ENCODE measurements around the gene RLN3. TPM values are rescaled to one million over a fixed set of nuclear protein-coding genes. Genes with fewer than 3 reads are reported as not detected.
"Not testable (repeated sequence)": the region's sequence is repeated elsewhere in the genome, so short reads cannot be mapped to it uniquely, and the experiment has no call there.

RLN3 gene
- total RNA-seq, 2 donors from 2014 or later, result not detected

GRCh38 chr19:14047866-14048265 lies 19.9 kb downstream of the RLN3 start:
- H3K36me3 Mint-ChIP-seq; H3K4me3 Mint-ChIP-seq; H3K27ac Mint-ChIP-seq; DNase-seq (ENCODE audit: low spot score); H3K9me3 Mint-ChIP-seq; H3K27me3 Mint-ChIP-seq; H3K4me1 Mint-ChIP-seq (ENCODE audit: low read depth in 2 of 2); ATAC-seq: not testable (repeated sequence)

- Mint-ChIP-seq H3K27ac (no peak overlapping the region), H3K4me1 (ENCODE audit: low read depth in 2 of 2) (peaks cover 4 to 5% of the 10 kb centered on the region in 2 donors), H3K9me3 (no peaks in the 10 kb centered on the region), H3K4me3 (no peak overlapping the region), H3K27me3 (no peaks in the 10 kb centered on the region), H3K36me3 (peaks cover 4% of the 10 kb centered on the region)
- ATAC-seq (peak; percentile 82 to 85), DNase-seq (ENCODE audit: low spot score) (peak; percentile 79)
Measured at GRCh38 chr19:14048443-14049153, 20.6 kb downstream of the RLN3 start.

GRCh38 chr19:14050512-14050911 lies 22.6 kb downstream of the RLN3 start:
- ATAC-seq (no peak), DNase-seq (ENCODE audit: low spot score) (no peak)
- Mint-ChIP-seq H3K4me3 (no peak overlapping the region), H3K4me1 (ENCODE audit: low read depth in 2 of 2) (peaks cover 4 to 5% of the 10 kb centered on the region in 2 donors), H3K27ac (no peak overlapping the region), H3K36me3 (peaks cover 4% of the 10 kb centered on the region), H3K27me3 (no peaks in the 10 kb centered on the region), H3K9me3 (no peaks in the 10 kb centered on the region)

GRCh38 chr19:14050961-14051360 lies 23.0 kb downstream of the RLN3 start:
- not testable (repeated sequence) for H3K27me3 Mint-ChIP-seq; H3K4me3 Mint-ChIP-seq; ATAC-seq; H3K9me3 Mint-ChIP-seq; H3K36me3 Mint-ChIP-seq; H3K4me1 Mint-ChIP-seq (ENCODE audit: low read depth in 2 of 2); H3K27ac Mint-ChIP-seq; DNase-seq (ENCODE audit: low spot score)

- ATAC-seq (peak in 1 of 2 donors; percentile 14), DNase-seq (ENCODE audit: low spot score) (no peak)
- Mint-ChIP-seq H3K4me3 (no peak overlapping the region), H3K27me3 (no peaks in the 10 kb centered on the region), H3K4me1 (ENCODE audit: low read depth in 2 of 2) (peaks cover 4 to 5% of the 10 kb centered on the region in 2 donors), H3K27ac (no peak overlapping the region), H3K36me3 (peaks cover 4% of the 10 kb centered on the region), H3K9me3 (no peaks in the 10 kb centered on the region)
Measured at GRCh38 chr19:14051980-14052379, 24.0 kb downstream of the RLN3 start.

- no peaks in the 10 kb centered on the region for H3K9me3 Mint-ChIP-seq
- no peaks in the 10 kb centered on the region for H3K27me3 Mint-ChIP-seq
- no peak overlapping the region for H3K27ac Mint-ChIP-seq
- DNase-seq (ENCODE audit: low spot score), result no peak
- H3K36me3 Mint-ChIP-seq, result peaks cover 4% of the 10 kb centered on the region
- peaks cover 4 to 5% of the 10 kb centered on the region in 2 donors for H3K4me1 Mint-ChIP-seq (ENCODE audit: low read depth in 2 of 2)
- H3K4me3 Mint-ChIP-seq, result no peak overlapping the region
- ATAC-seq, result no peak
Measured at GRCh38 chr19:14052470-14052869, 24.5 kb downstream of the RLN3 start.

- ATAC-seq, result no peak
Measured at GRCh38 chr19:14053032-14053431, 25.1 kb downstream of the RLN3 start.

GRCh38 chr19:14053500-14053899 lies 25.6 kb downstream of the RLN3 start:
- no peaks in the 10 kb centered on the region for H3K9me3 Mint-ChIP-seq
- H3K4me3 Mint-ChIP-seq, result no peak overlapping the region
- no peak for DNase-seq (ENCODE audit: low spot score)

More at GRCh38 chr19:14053032-14053431, 25.1 kb downstream of the RLN3 start:
- Mint-ChIP-seq H3K9me3 (no peaks in the 10 kb centered on the region), H3K27me3 (peaks cover 5% of the 10 kb centered on the region in 2 donors), H3K27ac (no peak overlapping the region), H3K36me3 (peaks cover 4% of the 10 kb centered on the region), H3K4me3 (no peak overlapping the region), H3K4me1 (ENCODE audit: low read depth in 2 of 2) (peaks cover 9 to 10% of the 10 kb centered on the region in 2 donors)
- no peak for DNase-seq (ENCODE audit: low spot score)

GRCh38 chr19:14054099-14054498 lies 26.2 kb downstream of the RLN3 start:
- Mint-ChIP-seq H3K4me1 (ENCODE audit: low read depth in 2 of 2) (peaks cover 14% of the 10 kb centered on the region in 2 donors), H3K27ac (no peak overlapping the region), H3K4me3 (no peak overlapping the region), H3K9me3 (no peaks in the 10 kb centered on the region), H3K36me3 (peaks cover 4% of the 10 kb centered on the region), H3K27me3 (peaks cover 15 to 16% of the 10 kb centered on the region in 2 donors)
- ATAC-seq (no peak), DNase-seq (ENCODE audit: low spot score) (no peak)

More at GRCh38 chr19:14053500-14053899, 25.6 kb downstream of the RLN3 start:
- Mint-ChIP-seq H3K36me3 (peaks cover 4% of the 10 kb centered on the region), H3K27me3 (peaks cover 10% of the 10 kb centered on the region in 2 donors), H3K4me1 (ENCODE audit: low read depth in 2 of 2) (peaks cover 10% of the 10 kb centered on the region in 2 donors), H3K27ac (no peak overlapping the region)
- ATAC-seq, result no peak

GRCh38 chr19:14054721-14055120 lies 26.8 kb downstream of the RLN3 start:
- no peak for ATAC-seq

GRCh38 chr19:14055396-14055795 lies 27.4 kb downstream of the RLN3 start:
- ATAC-seq (no peak), DNase-seq (ENCODE audit: low spot score) (no peak)
- H3K4me1 Mint-ChIP-seq (ENCODE audit: low read depth in 2 of 2), result peaks cover 14% of the 10 kb centered on the region in 2 donors
- no peak overlapping the region for H3K4me3 Mint-ChIP-seq
- peaks cover 4% of the 10 kb centered on the region for H3K36me3 Mint-ChIP-seq
- peaks cover 21 to 24% of the 10 kb centered on the region in 2 donors for H3K27me3 Mint-ChIP-seq
- no peaks in the 10 kb centered on the region for H3K9me3 Mint-ChIP-seq
- H3K27ac Mint-ChIP-seq, result no peak overlapping the region

More at GRCh38 chr19:14054721-14055120, 26.8 kb downstream of the RLN3 start:
- Mint-ChIP-seq H3K27ac (no peak overlapping the region), H3K27me3 (peaks cover 18 to 21% of the 10 kb centered on the region in 2 donors), H3K4me1 (ENCODE audit: low read depth in 2 of 2) (peaks cover 14% of the 10 kb centered on the region in 2 donors), H3K36me3 (peaks cover 4% of the 10 kb centered on the region), H3K4me3 (no peak overlapping the region), H3K9me3 (no peaks in the 10 kb centered on the region)
- no peak for DNase-seq (ENCODE audit: low spot score)

- DNase-seq (ENCODE audit: low spot score) (no peak), ATAC-seq (no peak)
- no peak overlapping the region for H3K27ac Mint-ChIP-seq
- no peak overlapping the region for H3K4me3 Mint-ChIP-seq
- H3K4me1 Mint-ChIP-seq (ENCODE audit: low read depth in 2 of 2), result peaks cover 14% of the 10 kb centered on the region in 2 donors
- H3K9me3 Mint-ChIP-seq, result no peaks in the 10 kb centered on the region
- H3K36me3 Mint-ChIP-seq, result peaks cover 4% of the 10 kb centered on the region
- peaks cover 21 to 24% of the 10 kb centered on the region in 2 donors for H3K27me3 Mint-ChIP-seq
Measured at GRCh38 chr19:14056069-14056666, 28.2 kb downstream of the RLN3 start.

- H3K4me3 Mint-ChIP-seq, result no peak overlapping the region
- ATAC-seq, result no peak
- H3K9me3 Mint-ChIP-seq, result no peaks in the 10 kb centered on the region
Measured at GRCh38 chr19:14056741-14057356, 28.9 kb downstream of the RLN3 start.

More at GRCh38 chr19:14056741-14057356, 28.9 kb downstream of the RLN3 start:
- Mint-ChIP-seq H3K4me1 (ENCODE audit: low read depth in 2 of 2) (peaks cover 14% of the 10 kb centered on the region in 2 donors), H3K27me3 (peaks cover 21 to 24% of the 10 kb centered on the region in 2 donors), H3K36me3 (peaks cover 4% of the 10 kb centered on the region), H3K27ac (no peak overlapping the region)
- DNase-seq (ENCODE audit: low spot score), result no peak

All from natural killer cell treated with Interleukin-12 subunit alpha and Interleukin-12 subunit beta and Interleukin-15 and Interleukin-18, amount 100 ng/mL, for 72 hours (primary cell).